ENCODE data around the gene TCAIM.

Gene TCAIM

DNA sequence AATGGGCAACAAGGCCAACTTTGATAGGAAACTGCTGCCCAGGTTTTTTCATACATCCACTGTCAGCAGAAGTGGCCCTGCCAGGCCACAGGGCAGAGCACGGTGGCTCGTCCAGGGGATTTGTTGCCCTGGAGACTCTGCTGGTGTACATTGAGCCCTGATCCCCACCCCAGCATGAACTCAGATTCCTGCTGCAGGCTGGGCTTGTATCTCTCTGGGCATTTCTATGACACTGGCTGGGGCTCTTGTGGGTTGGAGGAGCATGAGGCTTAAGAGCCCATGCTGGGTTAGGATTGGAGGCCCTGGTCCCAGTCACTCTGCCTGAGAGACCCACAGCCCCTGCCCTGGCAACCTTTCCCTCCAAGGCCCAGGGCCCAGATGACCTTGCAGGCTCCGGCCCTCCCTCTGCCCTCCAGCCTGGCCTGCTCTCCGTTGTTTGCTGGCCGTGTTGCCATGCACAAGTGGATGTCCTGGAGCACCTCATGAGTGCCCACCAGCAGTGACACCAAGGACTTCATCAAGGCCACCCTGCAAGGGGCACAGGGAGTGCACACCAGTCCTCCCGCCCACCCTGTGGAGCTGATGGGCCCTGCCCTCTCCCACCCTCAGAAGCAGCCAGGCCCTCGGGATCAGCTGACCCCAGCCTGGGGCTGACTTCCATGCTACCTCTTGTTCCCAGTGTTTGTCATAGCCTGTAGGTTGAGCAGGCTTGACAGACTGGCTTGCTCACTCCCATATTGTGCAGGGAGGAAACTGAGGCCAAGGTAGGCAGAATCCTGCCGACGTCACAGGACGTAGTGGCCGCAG is 80.8 kb downstream of the TCAIM start:
- TF ChIP-seq EGR1 (IDR thresholded peaks at IDR 0.05) = no peak
- no peak for TF ChIP-seq FOXM1 (IDR thresholded peaks at IDR 0.05; ENCODE audit: borderline replicate concordance, low read depth)
- TF ChIP-seq EP300 (IDR thresholded peaks at IDR 0.05; ENCODE audit: borderline replicate concordance) = no peak

- TF ChIP-seq FOXM1 (IDR thresholded peaks at IDR 0.05; ENCODE audit: borderline replicate concordance, low read depth) (no peak), EGR1 (IDR thresholded peaks at IDR 0.05) (no peak), NFIC (IDR thresholded peaks at IDR 0.05) (no peak), MAX (IDR thresholded peaks at IDR 0.05) (no peak), TEAD4 (IDR thresholded peaks at IDR 0.05) (no peak), CEBPB (IDR thresholded peaks at IDR 0.05) (no peak)
These were observed 81.5 kb downstream of the TCAIM start for GRCh38 chr3:44419923-44420650.

- TF ChIP-seq, protein P1, sequence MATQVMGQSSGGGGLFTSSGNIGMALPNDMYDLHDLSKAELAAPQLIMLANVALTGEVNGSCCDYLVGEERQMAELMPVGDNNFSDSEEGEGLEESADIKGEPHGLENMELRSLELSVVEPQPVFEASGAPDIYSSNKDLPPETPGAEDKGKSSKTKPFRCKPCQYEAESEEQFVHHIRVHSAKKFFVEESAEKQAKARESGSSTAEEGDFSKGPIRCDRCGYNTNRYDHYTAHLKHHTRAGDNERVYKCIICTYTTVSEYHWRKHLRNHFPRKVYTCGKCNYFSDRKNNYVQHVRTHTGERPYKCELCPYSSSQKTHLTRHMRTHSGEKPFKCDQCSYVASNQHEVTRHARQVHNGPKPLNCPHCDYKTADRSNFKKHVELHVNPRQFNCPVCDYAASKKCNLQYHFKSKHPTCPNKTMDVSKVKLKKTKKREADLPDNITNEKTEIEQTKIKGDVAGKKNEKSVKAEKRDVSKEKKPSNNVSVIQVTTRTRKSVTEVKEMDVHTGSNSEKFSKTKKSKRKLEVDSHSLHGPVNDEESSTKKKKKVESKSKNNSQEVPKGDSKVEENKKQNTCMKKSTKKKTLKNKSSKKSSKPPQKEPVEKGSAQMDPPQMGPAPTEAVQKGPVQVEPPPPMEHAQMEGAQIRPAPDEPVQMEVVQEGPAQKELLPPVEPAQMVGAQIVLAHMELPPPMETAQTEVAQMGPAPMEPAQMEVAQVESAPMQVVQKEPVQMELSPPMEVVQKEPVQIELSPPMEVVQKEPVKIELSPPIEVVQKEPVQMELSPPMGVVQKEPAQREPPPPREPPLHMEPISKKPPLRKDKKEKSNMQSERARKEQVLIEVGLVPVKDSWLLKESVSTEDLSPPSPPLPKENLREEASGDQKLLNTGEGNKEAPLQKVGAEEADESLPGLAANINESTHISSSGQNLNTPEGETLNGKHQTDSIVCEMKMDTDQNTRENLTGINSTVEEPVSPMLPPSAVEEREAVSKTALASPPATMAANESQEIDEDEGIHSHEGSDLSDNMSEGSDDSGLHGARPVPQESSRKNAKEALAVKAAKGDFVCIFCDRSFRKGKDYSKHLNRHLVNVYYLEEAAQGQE (IDR thresholded peaks at IDR 0.05; ENCODE audit: low read depth) = no peak
- TF ChIP-seq EP300 (IDR thresholded peaks at IDR 0.05; ENCODE audit: borderline replicate concordance) = no peak
- TF ChIP-seq TAF1 (IDR thresholded peaks at IDR 0.05; ENCODE audit: low read depth) = no peak
- no peak for TF ChIP-seq FOXM1 (IDR thresholded peaks at IDR 0.05; ENCODE audit: borderline replicate concordance, low read depth)
- no peak for TF ChIP-seq TEAD4 (IDR thresholded peaks at IDR 0.05)
- TF ChIP-seq MAX (IDR thresholded peaks at IDR 0.05) = no peak
- TF ChIP-seq EGR1 (IDR thresholded peaks at IDR 0.05) = no peak
- no peak for TF ChIP-seq TCF12 (IDR thresholded peaks at IDR 0.05; ENCODE audit: low read depth)
- no peak for TF ChIP-seq CEBPB (IDR thresholded peaks at IDR 0.05)
- no peak for TF ChIP-seq ZBTB7A (IDR thresholded peaks at IDR 0.05; ENCODE audit: low read depth)
- no peak for TF ChIP-seq YY1 (IDR thresholded peaks at IDR 0.05; ENCODE audit: low read depth)
- TF ChIP-seq RAD21 (IDR thresholded peaks at IDR 0.05; ENCODE audit: low read depth) = no peak
- no peak for TF ChIP-seq NFIC (IDR thresholded peaks at IDR 0.05)
- TF ChIP-seq, protein P2, sequence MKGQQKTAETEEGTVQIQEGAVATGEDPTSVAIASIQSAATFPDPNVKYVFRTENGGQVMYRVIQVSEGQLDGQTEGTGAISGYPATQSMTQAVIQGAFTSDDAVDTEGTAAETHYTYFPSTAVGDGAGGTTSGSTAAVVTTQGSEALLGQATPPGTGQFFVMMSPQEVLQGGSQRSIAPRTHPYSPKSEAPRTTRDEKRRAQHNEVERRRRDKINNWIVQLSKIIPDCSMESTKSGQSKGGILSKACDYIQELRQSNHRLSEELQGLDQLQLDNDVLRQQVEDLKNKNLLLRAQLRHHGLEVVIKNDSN (IDR thresholded peaks at IDR 0.05) = no peak
These were observed 82.1 kb downstream of the TCAIM start for GRCh38 chr3:44420676-44421075.

- no peak for TF ChIP-seq FOXM1 (IDR thresholded peaks at IDR 0.05; ENCODE audit: borderline replicate concordance, low read depth)
- no peak for TF ChIP-seq CREB1 (IDR thresholded peaks at IDR 0.05; ENCODE audit: low read depth)
- TF ChIP-seq RAD21 (IDR thresholded peaks at IDR 0.05; ENCODE audit: low read depth) = no peak
These were observed 82.7 kb downstream of the TCAIM start for GRCh38 chr3:44421280-44421679.

- no peak for TF ChIP-seq CREB1 (IDR thresholded peaks at IDR 0.05; ENCODE audit: low read depth)
- no peak for TF ChIP-seq NFIC (IDR thresholded peaks at IDR 0.05)
- no peak for TF ChIP-seq EGR1 (IDR thresholded peaks at IDR 0.05)
- TF ChIP-seq CEBPB (IDR thresholded peaks at IDR 0.05) = no peak
- TF ChIP-seq TEAD4 (IDR thresholded peaks at IDR 0.05) = no peak
- TF ChIP-seq TAF1 (IDR thresholded peaks at IDR 0.05; ENCODE audit: low read depth) = no peak
- no peak for TF ChIP-seq RAD21 (IDR thresholded peaks at IDR 0.05; ENCODE audit: low read depth)
These were observed 86.2 kb downstream of the TCAIM start for GRCh38 chr3:44424758-44425157.

DNA sequence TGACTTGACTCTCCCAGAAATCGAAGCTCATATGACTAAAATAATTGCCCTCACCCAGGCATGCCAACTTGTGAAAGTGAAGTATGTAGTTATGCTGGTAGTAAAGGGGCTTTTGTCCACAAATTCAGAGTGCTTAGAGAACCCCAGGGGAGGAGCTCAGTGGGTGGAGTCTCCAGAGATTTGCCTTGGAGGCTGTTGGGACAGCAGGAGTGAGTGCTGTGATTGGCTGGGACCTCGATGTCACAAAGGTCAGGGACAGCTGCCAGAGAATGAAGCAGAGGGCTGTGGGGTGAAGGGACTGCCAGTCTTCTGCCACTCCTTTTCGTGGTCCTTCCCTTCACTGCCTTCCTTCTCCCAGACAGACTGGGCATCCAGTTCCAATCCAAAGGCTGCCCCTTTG is 89.1 kb downstream of the TCAIM start:
- TF ChIP-seq TAF1 (IDR thresholded peaks at IDR 0.05; ENCODE audit: low read depth) = no peak
- no peak for TF ChIP-seq EGR1 (IDR thresholded peaks at IDR 0.05)
- TF ChIP-seq, protein P2 (IDR thresholded peaks at IDR 0.05) = no peak
- TF ChIP-seq YY1 (IDR thresholded peaks at IDR 0.05; ENCODE audit: low read depth) = no peak
- TF ChIP-seq FOXM1 (IDR thresholded peaks at IDR 0.05; ENCODE audit: borderline replicate concordance, low read depth) = no peak
- no peak for TF ChIP-seq TCF12 (IDR thresholded peaks at IDR 0.05; ENCODE audit: low read depth)
- no peak for TF ChIP-seq ZBTB7A (IDR thresholded peaks at IDR 0.05; ENCODE audit: low read depth)
- TF ChIP-seq MAX (IDR thresholded peaks at IDR 0.05) = no peak
- no peak for TF ChIP-seq NFIC (IDR thresholded peaks at IDR 0.05)
- TF ChIP-seq CREB1 (IDR thresholded peaks at IDR 0.05; ENCODE audit: low read depth) = no peak

- TF ChIP-seq, protein P1 (IDR thresholded peaks at IDR 0.05; ENCODE audit: low read depth) = no peak
- TF ChIP-seq MAX (IDR thresholded peaks at IDR 0.05) (no peak), FOXM1 (IDR thresholded peaks at IDR 0.05; ENCODE audit: borderline replicate concordance, low read depth) (no peak), RAD21 (IDR thresholded peaks at IDR 0.05; ENCODE audit: low read depth) (no peak), TEAD4 (IDR thresholded peaks at IDR 0.05) (no peak), CEBPB (IDR thresholded peaks at IDR 0.05) (no peak), TCF12 (IDR thresholded peaks at IDR 0.05; ENCODE audit: low read depth) (no peak), TAF1 (IDR thresholded peaks at IDR 0.05; ENCODE audit: low read depth) (no peak), NFIC (IDR thresholded peaks at IDR 0.05) (no peak), EGR1 (IDR thresholded peaks at IDR 0.05) (no peak), EP300 (IDR thresholded peaks at IDR 0.05; ENCODE audit: borderline replicate concordance) (no peak), ZBTB7A (IDR thresholded peaks at IDR 0.05; ENCODE audit: low read depth) (no peak), CREB1 (IDR thresholded peaks at IDR 0.05; ENCODE audit: low read depth) (no peak), YY1 (IDR thresholded peaks at IDR 0.05; ENCODE audit: low read depth) (no peak)
- TF ChIP-seq, protein P2 (IDR thresholded peaks at IDR 0.05) = no peak
These were observed 90.3 kb downstream of the TCAIM start for GRCh38 chr3:44428910-44429309.
